GM19099 (cell line): ENCODE results near the gene AHR.

Source experiments
- POLR2A ChIP-seq: IDR thresholded peaks from 3 replicates; pipeline ENCODE4 v1.6.1; 2011; ENCODE audit warnings: low read depth; ENCODE audit not compliant: insufficient read length; ENCODE audit errors: extremely low read depth

Gene AHR

DNA sequence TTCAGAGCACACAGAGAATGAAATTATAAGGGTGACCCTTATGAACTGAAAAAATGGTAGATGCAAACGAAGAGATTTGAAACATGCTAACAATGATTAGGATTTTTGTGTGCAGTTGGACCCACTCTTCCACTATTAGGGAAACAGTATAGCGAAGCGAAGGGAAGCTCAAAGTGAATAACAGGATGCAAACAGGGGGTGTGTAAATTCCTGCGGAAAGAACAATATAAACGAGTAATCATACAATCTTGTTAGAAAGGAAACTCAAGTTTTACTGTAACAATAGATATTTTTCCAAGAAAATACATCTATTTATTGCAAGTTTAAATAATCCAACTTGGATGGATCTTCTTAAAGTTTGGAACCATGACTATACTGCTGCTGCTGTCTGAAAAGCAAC is 14.7 kb downstream of the AHR start:
- no peak for TF ChIP-seq POLR2A

DNA sequence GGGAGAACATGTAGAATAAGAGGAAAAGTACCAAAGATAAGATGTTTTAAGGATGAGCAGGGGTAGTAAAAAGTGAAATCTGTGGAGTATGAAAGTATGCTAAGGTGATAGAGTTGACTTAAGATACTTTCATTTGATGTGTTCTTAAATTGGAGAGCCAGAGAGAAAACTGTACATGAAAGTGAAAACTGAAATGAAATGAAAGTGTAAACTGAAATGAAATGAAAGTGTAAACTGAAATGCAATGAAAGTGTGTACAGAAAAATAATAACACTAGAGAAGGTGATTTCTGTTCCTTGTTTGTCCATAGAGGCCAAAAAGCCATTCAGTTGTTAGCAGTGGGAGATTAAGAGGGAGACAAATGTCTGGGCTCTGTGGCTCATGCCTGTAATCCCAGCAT is 17.5 kb downstream of the AHR start:
- no peak for TF ChIP-seq POLR2A

GRCh38 chr7:17318146-17318545 is 19.7 kb downstream of the AHR start:
- no peak for TF ChIP-seq POLR2A

DNA sequence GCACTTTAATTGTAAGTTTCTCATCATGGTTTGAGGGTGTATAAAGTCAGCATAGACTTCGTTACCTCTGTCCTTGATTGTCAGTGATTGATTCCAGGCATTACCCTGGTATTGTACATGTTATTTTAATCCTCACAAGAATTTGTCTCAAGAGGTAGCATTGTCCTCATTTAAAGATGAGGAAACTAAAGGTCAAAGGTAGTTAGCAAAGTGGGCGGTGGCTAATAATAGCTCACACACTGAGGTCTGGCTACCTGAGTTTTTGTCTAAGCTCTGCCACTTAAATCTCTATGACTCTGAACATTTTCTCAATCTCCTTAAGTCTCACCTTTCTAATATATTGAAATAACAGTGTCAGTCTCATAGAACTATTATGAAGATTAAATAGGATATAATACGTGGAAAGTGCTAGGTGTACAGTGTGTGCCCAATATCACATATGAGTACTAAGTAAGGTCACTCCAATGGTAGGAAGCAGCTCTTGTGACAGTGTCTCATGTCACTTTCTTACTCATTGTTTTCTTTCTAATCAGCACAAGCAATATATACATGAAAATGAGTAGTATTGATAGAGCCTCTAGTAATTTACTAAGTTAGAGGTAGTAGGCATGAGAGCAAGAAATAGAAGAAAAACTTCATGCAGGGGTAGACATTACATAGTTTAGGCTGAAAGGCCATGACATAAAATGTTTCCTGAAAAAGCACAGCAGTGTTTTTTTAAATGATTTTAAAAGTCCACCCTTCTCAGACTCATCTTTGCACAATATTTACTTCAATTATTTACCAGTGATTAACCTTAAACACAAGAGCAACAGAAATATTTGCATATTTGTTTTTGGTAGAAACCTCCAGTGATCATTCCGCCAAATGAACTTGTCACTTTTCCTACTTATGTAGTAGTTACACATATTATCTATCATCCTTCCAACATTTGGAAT is 21.0 kb downstream of the AHR start:
- TF ChIP-seq POLR2A: no peak

DNA sequence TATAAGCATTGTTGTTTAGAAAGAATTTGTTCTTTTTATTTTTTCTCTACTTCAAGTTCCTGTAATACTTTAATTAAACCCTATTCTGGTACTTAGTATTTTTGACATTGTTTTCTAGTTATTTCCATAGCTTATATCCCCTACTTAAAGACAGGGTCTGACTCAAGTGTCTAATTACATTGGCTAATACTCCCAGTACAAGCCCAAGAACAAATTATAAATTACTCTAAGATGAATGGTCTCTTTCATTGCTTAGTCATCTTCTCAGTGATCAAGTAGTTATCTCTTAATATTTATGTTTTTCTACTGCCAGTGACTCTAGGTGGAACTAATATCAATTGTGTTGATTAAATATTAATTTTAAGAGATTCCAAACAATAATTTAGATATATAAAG is 21.6 kb downstream of the AHR start:
- TF ChIP-seq POLR2A: no peak

- TF ChIP-seq POLR2A: no peak
Measured at GRCh38 chr7:17320657-17321056, 22.2 kb downstream of the AHR start.

- no peak for TF ChIP-seq POLR2A
Measured at GRCh38 chr7:17325364-17325763, 26.9 kb downstream of the AHR start.

DNA sequence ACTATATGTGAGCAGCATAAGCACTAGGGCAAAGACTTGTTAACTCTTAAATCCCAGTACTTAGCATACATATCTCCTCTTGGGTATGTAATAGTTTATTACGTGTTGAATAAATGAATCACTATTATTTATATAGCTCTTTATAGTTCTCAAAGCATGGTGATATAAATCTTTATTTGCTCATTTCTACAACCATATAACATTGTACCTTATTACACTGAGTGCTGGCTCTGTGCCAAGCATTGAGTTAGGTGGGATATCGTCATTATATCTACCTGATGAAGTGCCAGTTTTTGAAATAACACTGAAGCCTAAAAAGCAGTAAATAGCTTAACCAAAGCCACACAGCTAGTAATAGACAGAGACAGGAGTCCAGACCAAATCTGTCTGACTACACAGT is 27.9 kb downstream of the AHR start:
- TF ChIP-seq POLR2A: no peak

GRCh38 chr7:17328641-17329040 is 30.2 kb downstream of the AHR start:
- TF ChIP-seq POLR2A: no peak

DNA sequence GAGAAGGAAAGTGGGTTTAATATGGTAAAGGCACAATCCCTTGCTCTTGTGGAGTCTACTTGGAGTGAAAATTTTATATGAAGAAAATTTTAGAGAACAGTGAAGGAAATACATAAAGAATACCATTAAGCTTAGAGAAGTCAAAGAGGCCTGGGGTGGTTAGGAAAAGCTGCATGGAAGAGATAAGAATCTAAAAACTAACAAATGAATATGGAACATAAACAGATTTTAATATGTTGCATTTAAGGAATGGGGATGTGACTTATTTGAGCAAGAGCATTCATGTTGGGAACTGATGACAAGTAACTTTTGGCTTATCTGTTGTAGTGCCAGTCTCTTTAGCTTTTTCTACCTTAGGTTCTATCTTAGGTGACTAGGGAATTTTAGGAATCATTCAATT is 31.0 kb downstream of the AHR start:
- no peak for TF ChIP-seq POLR2A

GRCh38 chr7:17331891-17332501 is 33.5 kb downstream of the AHR start:
- no peak for TF ChIP-seq POLR2A

DNA sequence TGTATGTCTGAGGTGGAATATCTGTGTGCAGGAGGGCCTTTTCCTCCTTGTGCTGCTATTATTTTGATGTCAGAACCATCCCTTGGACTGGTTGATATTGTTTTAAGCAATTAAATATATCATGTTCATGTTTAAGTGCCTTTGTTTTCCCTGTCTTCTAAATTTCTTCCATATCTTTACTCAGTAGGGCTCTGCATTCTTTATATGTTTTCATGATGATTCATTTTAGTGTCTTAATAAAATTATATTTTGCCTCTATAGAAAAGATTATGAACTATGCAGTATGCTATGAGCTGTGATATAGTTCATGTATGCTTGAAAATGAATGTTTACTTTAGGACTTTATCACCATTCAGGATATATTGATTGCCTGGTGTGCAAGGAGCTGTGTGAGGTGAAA is 34.8 kb downstream of the AHR start:
- no peak for TF ChIP-seq POLR2A

- no peak for TF ChIP-seq POLR2A
Measured at GRCh38 chr7:17336168-17336567, 37.7 kb downstream of the AHR start.

DNA sequence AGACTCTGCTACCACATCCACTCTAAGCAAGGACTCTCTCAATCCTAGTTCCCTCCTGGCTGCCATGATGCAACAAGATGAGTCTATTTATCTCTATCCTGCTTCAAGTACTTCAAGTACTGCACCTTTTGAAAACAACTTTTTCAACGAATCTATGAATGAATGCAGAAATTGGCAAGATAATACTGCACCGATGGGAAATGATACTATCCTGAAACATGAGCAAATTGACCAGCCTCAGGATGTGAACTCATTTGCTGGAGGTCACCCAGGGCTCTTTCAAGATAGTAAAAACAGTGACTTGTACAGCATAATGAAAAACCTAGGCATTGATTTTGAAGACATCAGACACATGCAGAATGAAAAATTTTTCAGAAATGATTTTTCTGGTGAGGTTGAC is 40.7 kb downstream of the AHR start:
- no peak for TF ChIP-seq POLR2A

DNA sequence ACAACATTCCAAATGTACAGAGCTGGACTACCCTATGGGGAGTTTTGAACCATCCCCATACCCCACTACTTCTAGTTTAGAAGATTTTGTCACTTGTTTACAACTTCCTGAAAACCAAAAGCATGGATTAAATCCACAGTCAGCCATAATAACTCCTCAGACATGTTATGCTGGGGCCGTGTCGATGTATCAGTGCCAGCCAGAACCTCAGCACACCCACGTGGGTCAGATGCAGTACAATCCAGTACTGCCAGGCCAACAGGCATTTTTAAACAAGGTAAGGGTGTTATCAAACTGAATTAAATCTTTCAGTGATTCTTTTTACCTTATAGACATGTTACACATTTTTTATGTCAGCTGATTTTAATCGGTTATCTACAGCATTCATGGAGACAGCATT is 41.5 kb downstream of the AHR start:
- TF ChIP-seq POLR2A: no peak

GRCh38 chr7:17340655-17341054 is 42.2 kb downstream of the AHR start:
- no peak for TF ChIP-seq POLR2A

- TF ChIP-seq POLR2A: no peak
Measured at GRCh38 chr7:17342756-17343155, 44.3 kb downstream of the AHR start.

DNA sequence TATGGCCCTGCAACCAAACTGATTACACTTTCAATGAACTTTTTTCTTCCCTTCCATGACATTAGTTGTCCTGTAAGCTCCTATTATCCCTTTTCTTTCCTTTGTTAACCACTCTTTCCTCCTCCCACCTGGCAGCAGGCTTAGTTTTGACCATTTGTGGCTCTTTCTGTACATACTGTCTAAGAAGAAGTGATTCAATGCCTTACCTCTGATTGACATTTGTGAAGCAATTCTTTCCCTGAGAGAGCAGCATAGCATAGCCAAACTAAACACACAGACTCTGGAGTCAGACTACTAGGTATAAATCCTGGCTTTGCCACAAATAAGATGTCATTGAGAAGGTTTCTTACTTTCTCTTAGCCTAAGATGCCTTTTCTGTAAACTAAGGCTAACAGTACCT is 48.9 kb downstream of the AHR start:
- no peak for TF ChIP-seq POLR2A
